Nephron progenitor cell (in vitro differentiated cells): ENCODE measurements around the gene RAB23.

Experiments used
- DNase-seq: peaks from one replicate; pipeline ENCODE4 v3.0.0; 2021
- H3K27ac Mint-ChIP-seq: 2 replicates; pipeline ENCODE4 v1.8.0; 2021; ENCODE audit warnings: mild to moderate bottlenecking, moderate library complexity, mixed read lengths
- H3K27me3 Mint-ChIP-seq: 2 replicates; pipeline ENCODE4 v1.8.0; 2021; ENCODE audit warnings: mild to moderate bottlenecking, low read depth, mixed read lengths; ENCODE audit not compliant: poor library complexity
- H3K36me3 Mint-ChIP-seq: 2 replicates; pipeline ENCODE4 v1.8.0; 2021; ENCODE audit warnings: low read depth, mixed read lengths
- H3K4me1 Mint-ChIP-seq: 2 replicates; pipeline ENCODE4 v1.8.0; 2021; ENCODE audit warnings: mixed read lengths
- H3K4me3 Mint-ChIP-seq: 2 replicates; pipeline ENCODE4 v1.8.0; 2021; ENCODE audit warnings: mild to moderate bottlenecking, moderate library complexity, mixed read lengths
- H3K9me3 Mint-ChIP-seq: 2 replicates; pipeline ENCODE4 v1.8.0; 2021; ENCODE audit warnings: mild to moderate bottlenecking, moderate library complexity, mixed read lengths
- CTCF ChIP-seq: fragments of 200-600 bp; sonication (generic); IDR thresholded peaks from 2 replicates; pipeline ENCODE4 v1.5.0; 2021; ENCODE audit warnings: antibody characterized with exemption

RAB23 gene

DNA sequence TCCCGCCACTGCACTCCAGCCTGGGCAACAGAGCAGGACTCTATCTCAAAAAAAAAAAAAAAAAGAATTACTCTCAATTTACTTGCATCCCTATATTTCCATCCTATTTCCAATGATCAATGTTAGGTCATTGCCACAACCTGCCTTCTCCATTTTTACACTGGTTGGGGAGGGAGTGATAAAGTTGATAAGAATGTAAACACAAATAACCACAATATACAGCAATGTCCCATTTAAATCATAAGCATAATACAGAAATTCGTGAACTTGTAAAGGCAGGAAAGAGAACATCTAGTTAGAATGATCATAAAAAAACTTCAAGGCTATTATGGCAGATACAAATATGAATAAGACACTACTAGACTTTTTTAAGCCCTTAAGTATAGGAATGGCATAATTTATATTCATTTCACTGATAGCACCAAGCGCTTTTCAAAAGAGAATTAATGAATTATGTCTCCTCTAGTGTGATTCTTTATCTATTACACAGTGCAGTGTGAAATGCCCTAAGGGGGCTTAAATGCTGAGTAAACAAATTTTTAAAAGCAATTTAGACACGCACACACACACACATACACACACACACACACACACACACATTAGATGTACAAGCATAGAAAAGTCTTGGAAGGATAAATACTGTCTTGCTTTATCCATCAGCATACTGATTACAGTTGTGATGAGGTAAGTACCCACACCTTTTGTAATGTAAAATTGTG, 33.5 kb upstream of the RAB23 start:
- H3K27ac Mint-ChIP-seq, result no peak overlapping the region
- H3K9me3 Mint-ChIP-seq, result no peaks in the 10 kb centered on the region
- H3K27me3 Mint-ChIP-seq, result peaks cover 11% of the 10 kb centered on the region
- H3K4me1 Mint-ChIP-seq, result peaks cover 18% of the 10 kb centered on the region
- no peaks in the 10 kb centered on the region for H3K36me3 Mint-ChIP-seq
- no peak overlapping the region for H3K4me3 Mint-ChIP-seq
- no peak for DNase-seq
- no peak for TF ChIP-seq CTCF

GRCh38 chr6:57254055-57254717, 32.1 kb upstream of the RAB23 start:
- no peak overlapping the region for H3K4me3 Mint-ChIP-seq
- DNase-seq, result no peak
- H3K27ac Mint-ChIP-seq, result no peak overlapping the region
- H3K36me3 Mint-ChIP-seq, result no peaks in the 10 kb centered on the region
- peaks cover 18% of the 10 kb centered on the region for H3K4me1 Mint-ChIP-seq
- TF ChIP-seq CTCF, result no peak
- H3K27me3 Mint-ChIP-seq, result peaks cover 7% of the 10 kb centered on the region
- no peaks in the 10 kb centered on the region for H3K9me3 Mint-ChIP-seq

DNA sequence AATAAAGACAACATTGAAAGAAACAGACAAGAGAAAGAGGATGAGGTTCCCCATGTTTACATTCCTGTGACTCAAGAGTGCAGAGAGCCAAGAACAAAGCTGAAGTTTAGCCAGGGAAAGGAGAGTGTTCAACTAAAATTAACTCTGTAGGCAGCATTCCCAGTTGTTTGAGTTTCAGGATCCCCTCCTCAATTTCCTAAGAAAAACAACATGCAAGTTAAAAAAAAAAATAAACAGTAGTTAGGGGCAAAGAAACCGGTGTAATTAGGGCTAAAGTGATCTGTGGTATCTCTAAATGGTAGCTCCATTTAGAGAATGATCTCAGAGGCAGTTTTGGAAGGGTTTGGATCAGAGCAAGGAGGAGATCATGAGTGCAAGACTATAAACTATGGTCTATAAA, 30.9 kb upstream of the RAB23 start:
- no peaks in the 10 kb centered on the region for H3K9me3 Mint-ChIP-seq
- no peak for TF ChIP-seq CTCF
- H3K27me3 Mint-ChIP-seq, result peaks cover 7% of the 10 kb centered on the region
- peaks cover 18% of the 10 kb centered on the region for H3K4me1 Mint-ChIP-seq
- H3K36me3 Mint-ChIP-seq, result no peaks in the 10 kb centered on the region
- H3K4me3 Mint-ChIP-seq, result no peak overlapping the region
- DNase-seq, result no peak
- peak overlapping the region; percentile 54 for H3K27ac Mint-ChIP-seq

DNA sequence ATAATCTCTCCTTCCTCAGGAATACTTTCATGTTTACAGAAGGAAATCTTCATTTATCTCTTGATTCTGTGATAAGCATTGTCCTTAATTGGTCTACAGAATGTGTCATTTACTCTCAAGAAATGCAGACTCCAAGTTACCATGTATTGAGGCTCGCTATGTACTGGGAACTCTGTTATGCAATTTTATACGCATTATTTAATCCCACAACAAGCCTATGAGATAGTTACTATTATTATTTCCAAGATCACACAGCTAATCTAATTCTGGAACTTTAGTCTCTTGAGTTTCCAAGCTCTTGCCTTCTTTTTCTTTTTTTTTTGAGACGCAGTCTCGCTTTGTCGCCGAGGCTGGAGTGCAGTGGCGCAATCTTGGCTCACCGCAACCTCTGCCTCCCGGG, 30.0 kb upstream of the RAB23 start:
- Mint-ChIP-seq H3K36me3 (no peaks in the 10 kb centered on the region), H3K4me3 (no peak overlapping the region), H3K9me3 (no peaks in the 10 kb centered on the region), H3K27ac (no peak overlapping the region), H3K4me1 (peaks cover 18% of the 10 kb centered on the region), H3K27me3 (peaks cover 3% of the 10 kb centered on the region)
- no peak for DNase-seq
- TF ChIP-seq CTCF, result no peak

- Mint-ChIP-seq H3K27me3 (peaks cover 7% of the 10 kb centered on the region), H3K36me3 (no peaks in the 10 kb centered on the region), H3K4me1 (peaks cover 18% of the 10 kb centered on the region), H3K4me3 (no peak overlapping the region), H3K27ac (no peak overlapping the region), H3K9me3 (no peaks in the 10 kb centered on the region)
- no peak for TF ChIP-seq CTCF
- DNase-seq, result no peak
Measured at GRCh38 chr6:57250348-57250747, 28.2 kb upstream of the RAB23 start.
